Breast epithelium (tissue), 3 donors: Measurements from ENCODE around the gene NECAP2.

Experiments
- POLR2A ChIP-seq: fragments of 450-650 bp; IDR thresholded peaks from one replicate; pipeline ENCODE4 v1.6.1; 2016; ENCODE audit warnings: antibody characterized with exemption, mild to moderate bottlenecking, moderate library complexity
- TF ChIP-seq, protein P1 (sequence below), 3 donors: fragments of 450-650 bp; IDR thresholded peaks; one replicate each; pipeline ENCODE4 v1.5.1; 2016 to 2017; ENCODE audit warnings: antibody characterized with exemption in 3 of 3, mild to moderate bottlenecking in 3 of 3, moderate library complexity in 3 of 3

DNA sequence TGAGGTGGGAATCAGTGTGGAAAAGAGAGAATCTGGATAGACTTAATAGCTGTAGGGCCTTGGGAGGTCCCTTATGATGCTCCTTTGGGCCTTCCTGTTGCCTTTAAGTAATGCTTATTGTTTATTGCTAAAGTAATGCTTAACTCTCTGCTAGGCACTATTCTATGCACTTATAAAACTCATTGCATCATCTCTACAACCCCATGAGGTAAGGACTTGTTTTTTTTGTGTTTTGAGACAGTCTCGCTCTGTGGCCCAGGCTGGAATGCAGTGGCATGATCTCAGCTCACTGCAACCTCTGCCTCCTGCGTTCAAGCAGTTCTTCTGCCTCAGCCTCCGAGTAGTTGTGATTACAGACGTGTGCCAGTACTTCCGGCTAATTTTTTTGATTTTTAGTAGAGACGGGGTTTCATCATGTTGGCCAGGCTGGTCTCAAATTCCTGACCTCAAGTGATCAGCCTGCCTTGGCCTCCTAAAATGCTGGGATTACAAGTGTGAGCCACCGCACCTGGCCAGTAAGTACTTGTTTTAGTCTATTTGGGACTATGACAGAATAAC, 22.3 kb downstream of the NECAP2 start:
- TF ChIP-seq POLR2A: no peak
- TF ChIP-seq, protein P1, sequence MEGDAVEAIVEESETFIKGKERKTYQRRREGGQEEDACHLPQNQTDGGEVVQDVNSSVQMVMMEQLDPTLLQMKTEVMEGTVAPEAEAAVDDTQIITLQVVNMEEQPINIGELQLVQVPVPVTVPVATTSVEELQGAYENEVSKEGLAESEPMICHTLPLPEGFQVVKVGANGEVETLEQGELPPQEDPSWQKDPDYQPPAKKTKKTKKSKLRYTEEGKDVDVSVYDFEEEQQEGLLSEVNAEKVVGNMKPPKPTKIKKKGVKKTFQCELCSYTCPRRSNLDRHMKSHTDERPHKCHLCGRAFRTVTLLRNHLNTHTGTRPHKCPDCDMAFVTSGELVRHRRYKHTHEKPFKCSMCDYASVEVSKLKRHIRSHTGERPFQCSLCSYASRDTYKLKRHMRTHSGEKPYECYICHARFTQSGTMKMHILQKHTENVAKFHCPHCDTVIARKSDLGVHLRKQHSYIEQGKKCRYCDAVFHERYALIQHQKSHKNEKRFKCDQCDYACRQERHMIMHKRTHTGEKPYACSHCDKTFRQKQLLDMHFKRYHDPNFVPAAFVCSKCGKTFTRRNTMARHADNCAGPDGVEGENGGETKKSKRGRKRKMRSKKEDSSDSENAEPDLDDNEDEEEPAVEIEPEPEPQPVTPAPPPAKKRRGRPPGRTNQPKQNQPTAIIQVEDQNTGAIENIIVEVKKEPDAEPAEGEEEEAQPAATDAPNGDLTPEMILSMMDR (IDR thresholded peaks at IDR 0.05): no peak
